ENCODE measurements around the gene CCDC15. TPM values are rescaled to one million over a fixed set of nuclear protein-coding genes. Genes with fewer than 3 reads are reported as not detected.
"Not testable (repeated sequence)": the region's sequence is repeated elsewhere in the genome, so short reads cannot be mapped to it uniquely, and the experiment has no call there.

The CCDC15 gene
- total RNA-seq, 1 donor from 2014 or later: 2.6 TPM

- no peak for DNase-seq (ENCODE audit: low read depth, low spot score)
Observed at GRCh38 chr11:125080531-125080911, 126.5 kb downstream of the CCDC15 start.

- no peak for DNase-seq (ENCODE audit: low read depth, low spot score)
Observed at GRCh38 chr11:125081098-125081798, 127.2 kb downstream of the CCDC15 start.

DNA sequence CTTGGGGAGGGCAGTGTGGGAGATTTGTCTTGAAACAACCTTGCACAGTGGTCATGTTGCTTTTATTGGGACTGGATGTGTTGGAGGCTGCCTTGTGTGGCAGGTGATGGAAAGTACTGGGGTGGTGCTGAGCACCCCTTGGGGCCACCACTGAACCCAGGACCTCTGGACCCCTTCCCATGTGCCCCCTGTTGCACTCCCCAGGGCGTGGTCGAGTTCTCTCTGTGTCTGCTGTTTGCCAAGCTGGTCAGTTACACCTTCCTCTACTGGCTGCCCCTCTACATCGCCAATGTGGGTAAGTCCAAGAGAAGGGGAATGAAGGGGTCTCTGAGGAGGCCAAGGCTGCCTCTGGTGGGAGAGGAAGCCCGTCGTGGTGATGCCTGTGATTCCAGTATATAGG, 128.0 kb downstream of the CCDC15 start:
- no peak for DNase-seq (ENCODE audit: low read depth, low spot score)

DNA sequence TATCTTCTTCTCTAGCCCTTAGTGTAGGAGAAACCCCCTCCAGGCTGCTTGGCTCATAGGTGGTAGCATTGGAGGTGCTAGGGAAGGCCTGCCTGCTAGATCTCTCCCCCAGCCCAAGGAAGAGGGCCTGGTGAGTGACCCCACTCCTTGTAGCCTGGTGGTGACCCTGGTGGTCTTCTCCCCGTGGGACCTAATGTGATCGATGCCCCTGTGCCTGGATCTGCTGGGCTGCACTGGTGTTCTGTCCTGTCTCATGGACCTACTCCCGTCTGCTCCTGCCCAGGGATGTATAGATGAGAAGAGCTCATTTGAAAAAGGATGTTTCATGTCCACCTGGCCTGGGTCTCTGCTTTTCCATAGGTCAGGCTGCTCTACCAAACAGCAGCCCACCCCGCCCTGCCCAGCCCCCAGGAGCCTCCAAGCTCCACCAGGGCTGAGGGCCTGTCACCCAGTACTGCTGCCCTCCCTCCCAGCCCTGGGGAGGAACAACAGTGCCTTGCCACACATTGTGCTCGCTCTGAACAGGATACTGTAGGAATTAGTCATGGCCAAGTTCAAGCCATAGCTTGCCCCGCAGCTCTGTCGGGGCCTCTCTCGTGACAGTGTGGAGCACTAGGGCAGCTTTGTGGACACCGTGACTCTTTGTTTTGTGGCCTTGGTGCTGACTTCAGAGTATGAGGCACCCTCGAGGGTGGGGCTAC, 128.8 kb downstream of the CCDC15 start:
- DNase-seq (ENCODE audit: low read depth, low spot score): peak; percentile 5

DNA sequence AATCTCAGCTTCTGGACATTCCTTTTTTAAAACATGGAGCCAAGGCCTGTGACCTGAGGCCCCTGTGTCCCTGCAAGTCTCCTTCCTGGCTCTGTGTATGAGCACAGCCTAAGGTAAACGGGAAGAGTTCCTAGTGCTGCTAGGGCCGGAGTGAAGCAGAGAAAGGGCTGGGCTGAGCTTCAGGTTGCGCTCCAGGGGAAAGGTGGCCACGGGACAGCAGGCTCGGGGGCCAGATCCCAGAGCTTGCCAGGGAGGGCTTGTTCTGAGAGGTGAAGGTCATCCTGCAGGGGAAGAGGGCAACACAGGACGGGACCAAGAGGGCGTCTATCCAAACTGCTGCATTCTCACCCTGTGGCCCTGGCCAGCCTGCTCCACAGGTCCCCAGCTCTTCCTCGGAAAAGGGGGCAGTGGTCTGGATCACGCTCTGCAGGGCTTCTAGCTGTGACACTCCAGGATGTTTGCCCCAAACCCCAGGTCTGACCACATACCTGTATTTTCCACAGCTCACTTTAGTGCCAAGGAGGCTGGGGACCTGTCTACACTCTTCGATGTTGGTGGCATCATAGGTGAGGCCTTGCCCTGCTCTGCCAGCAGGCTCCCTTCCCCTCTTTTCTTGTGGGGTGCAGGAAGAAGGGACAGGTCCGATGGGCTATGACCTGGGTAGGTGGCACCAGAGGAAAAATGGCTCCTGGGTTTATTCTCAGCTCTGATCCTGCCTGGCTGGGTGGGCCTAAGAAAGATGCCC, 129.5 kb downstream of the CCDC15 start:
- no peak for DNase-seq (ENCODE audit: low read depth, low spot score)

- DNase-seq (ENCODE audit: low read depth, low spot score): no peak
Observed at GRCh38 chr11:125084057-125084416, 130.0 kb downstream of the CCDC15 start.

DNA sequence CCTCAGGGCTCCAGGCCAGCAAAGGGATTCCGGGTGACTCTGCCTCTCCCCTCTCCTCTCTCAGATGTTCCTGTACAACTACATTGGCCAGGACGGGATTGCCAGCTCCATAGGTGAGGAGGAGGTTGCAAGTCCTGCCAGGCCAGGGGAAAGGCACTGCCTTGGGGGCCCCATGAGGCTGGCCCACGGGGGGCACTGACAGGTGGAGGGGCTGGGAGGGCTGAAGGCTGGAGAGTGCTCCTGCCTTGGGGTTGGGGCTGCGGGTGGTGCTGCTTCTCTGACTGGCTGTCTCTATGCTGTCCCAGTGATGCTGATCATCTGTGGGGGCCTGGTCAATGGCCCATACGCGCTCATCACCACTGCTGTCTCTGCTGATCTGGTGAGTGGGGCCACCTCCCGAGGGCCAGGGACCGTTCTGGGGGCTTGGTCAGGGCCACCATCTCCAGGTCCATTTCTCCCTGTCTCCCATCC, 130.8 kb downstream of the CCDC15 start:
- no peak for DNase-seq (ENCODE audit: low read depth, low spot score)

DNA sequence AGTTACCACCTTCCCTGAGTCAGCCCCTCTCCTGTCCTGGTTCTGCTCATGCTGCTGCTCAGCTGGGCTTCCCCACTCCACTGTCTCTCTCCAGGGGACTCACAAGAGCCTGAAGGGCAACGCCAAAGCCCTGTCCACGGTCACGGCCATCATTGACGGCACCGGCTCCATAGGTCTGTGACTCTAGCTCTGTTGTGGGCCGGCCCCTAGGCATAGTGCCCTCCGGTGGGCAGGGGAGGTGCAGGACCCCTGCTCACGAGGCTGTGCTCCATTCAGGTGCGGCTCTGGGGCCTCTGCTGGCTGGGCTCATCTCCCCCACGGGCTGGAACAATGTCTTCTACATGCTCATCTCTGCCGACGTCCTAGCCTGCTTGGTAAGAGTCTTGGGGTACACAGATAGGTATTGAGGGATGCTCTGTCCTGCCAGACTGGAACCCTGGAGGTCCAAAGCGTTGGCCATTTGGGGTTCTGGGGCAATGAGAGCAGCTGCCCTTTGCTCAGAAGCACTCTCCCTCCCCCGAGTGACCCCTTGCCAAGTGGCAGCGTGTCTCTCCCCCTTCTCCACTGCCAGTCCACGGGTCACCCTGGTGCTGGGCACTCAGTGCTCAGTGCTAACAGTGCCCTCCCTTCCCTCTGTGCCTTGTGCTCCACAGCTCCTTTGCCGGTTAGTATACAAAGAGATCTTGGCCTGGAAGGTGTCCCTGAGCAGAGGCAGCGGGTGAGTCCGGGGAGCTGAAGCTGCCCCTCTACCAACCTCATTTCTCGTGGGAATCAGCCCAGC, 131.5 kb downstream of the CCDC15 start:
- DNase-seq (ENCODE audit: low read depth, low spot score): no peak

DNA sequence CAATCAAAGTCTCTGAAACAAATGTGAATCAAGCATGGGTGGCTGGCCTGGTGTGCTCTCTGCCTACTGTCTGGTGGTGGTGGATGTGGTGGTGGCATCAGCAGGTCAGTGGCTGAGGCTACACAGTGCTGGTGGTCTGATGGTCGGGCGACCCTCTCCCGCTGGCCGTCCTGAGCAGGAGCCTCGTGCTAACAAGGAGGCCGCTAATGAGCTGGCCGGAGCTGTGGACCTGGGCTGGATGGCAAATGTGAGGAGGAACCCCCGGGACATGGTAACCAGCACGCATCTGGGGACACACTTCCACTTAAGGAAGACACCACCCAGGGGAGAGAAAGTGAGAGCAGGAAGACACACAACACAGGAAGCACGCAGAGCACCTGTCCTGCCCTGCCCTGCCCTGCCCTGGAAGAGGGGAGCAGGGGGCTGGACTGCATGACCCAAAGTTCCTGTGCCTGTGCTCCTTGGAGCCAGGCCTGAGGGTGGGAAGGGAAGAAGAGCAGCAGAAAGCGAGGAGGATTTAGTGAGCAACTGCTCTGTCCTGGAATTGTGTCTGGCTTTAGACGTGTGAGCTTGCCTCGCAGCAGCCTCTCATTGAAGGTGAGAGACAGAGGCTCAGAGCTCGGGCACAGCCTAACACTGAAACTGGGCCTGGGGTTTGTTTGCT, 132.8 kb downstream of the CCDC15 start:
- DNase-seq (ENCODE audit: low read depth, low spot score): no peak

DNA sequence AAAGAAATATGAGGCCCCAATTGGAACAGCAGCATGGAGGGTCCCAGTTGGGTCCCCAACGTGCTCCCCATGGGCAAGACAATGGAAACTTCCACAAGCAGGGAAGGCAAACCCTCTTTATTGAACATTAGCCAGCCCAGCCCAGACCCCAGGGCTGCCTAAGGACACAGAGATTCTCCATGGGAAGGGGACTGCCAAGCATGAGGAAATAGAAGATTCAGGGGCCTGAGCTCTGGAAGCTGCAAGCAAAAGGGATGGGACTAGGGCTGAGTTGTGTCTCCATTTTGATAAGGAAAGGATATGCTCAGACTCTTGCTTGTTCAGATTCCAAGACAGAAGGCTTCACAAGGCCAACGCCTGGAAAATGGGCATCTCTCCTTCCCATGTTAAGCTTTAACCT, 134.1 kb downstream of the CCDC15 start:
- DNase-seq (ENCODE audit: low read depth, low spot score): no peak

GRCh38 chr11:125088576-125089455, 134.8 kb downstream of the CCDC15 start:
- no peak for DNase-seq (ENCODE audit: low read depth, low spot score)

- not testable (repeated sequence) for DNase-seq (ENCODE audit: low read depth, low spot score)
Observed at GRCh38 chr11:125089481-125089880, 135.5 kb downstream of the CCDC15 start.

DNA sequence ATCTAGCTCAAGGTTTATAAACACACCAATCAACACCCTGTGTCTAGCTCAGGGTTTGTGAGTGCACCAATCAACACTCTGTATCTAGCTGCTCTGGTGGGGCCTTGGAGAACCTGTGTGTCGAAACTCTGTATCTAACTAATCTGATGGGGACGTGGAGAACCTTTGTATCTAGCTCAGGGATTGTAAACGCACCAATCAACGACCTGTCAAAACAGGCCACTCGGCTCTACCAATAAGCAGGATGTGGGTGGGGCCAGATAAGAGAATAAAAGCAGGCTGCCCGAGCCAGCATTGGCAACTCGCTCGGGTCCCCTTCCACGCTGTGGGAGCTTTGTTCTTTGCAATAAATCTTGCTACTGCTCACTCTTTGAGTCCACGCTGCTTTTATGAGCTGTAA, 136.1 kb downstream of the CCDC15 start:
- DNase-seq (ENCODE audit: low read depth, low spot score): not testable (repeated sequence)

- no peak for DNase-seq (ENCODE audit: low read depth, low spot score)
Observed at GRCh38 chr11:125090816-125091215, 136.8 kb downstream of the CCDC15 start.

Other genes starting within 250 kb of the CCDC15 start
- gene NRGN, start 214.3 kb upstream of the CCDC15 start, total RNA-seq: 2.5 and 3.0 TPM in 2 replicates
- 0.26 and 0.42 TPM in 2 replicates for gene VSIG2, start 201.9 kb upstream of the CCDC15 start, total RNA-seq
- gene ESAM, start 191.9 kb upstream of the CCDC15 start, total RNA-seq: 85.7 and 102 TPM in 2 replicates
- gene MSANTD2, start 153.8 kb upstream of the CCDC15 start, total RNA-seq: 8.1 and 12.6 TPM in 2 replicates
- gene ROBO3, start 88.8 kb upstream of the CCDC15 start, total RNA-seq: 17.9 and 20.4 TPM in 2 replicates
- 186 and 220 TPM in 2 replicates for gene ROBO4, start 56.3 kb upstream of the CCDC15 start, total RNA-seq
- 0.11 TPM in 1 of 2 replicates, not detected in the other for gene HEPN1, start 35.0 kb upstream of the CCDC15 start, total RNA-seq
- gene HEPACAM, start 18.2 kb upstream of the CCDC15 start, total RNA-seq: not detected in 2 replicates
- gene SLC37A2, start 109.1 kb downstream of the CCDC15 start, total RNA-seq: 0.53 and 0.67 TPM in 2 replicates
- gene TMEM218, start 157.4 kb downstream of the CCDC15 start, total RNA-seq: 19.6 and 27.6 TPM in 2 replicates
- gene PKNOX2, start 210.5 kb downstream of the CCDC15 start, total RNA-seq: not detected in 2 replicates